HEK293T (cell line): ENCODE data around the gene ACP4.
A peak's percentile ranks its signal among the peaks of the same experiment; 100 is the strongest.

Experiments used
- ARNT ChIP-seq: fragments of 450-650 bp; IDR thresholded peaks from 2 replicates; pipeline ENCODE4 v1.6.1; 2017; ENCODE audit warnings: mild to moderate bottlenecking
- ELF4 ChIP-seq: fragments of 450-650 bp; IDR thresholded peaks from 2 replicates; pipeline ENCODE4 v1.6.1; 2017; ENCODE audit warnings: antibody characterized with exemption
- FOXA1 ChIP-seq: fragments of 450-650 bp; IDR thresholded peaks from 2 replicates; pipeline ENCODE4 v1.6.1; 2016; ENCODE audit warnings: mild to moderate bottlenecking
- FOXM1 ChIP-seq: fragments of 450-650 bp; IDR thresholded peaks from 2 replicates; pipeline ENCODE4 v1.6.1; 2017; ENCODE audit warnings: mild to moderate bottlenecking, borderline replicate concordance
- HDGF ChIP-seq: fragments of 450-650 bp; IDR thresholded peaks from 2 replicates; pipeline ENCODE4 v1.6.1; 2017; ENCODE audit warnings: antibody characterized with exemption, borderline replicate concordance
- L3MBTL2 ChIP-seq: fragments of 450-650 bp; conservative IDR thresholded peaks from 2 replicates; pipeline ENCODE4 v1.6.1; 2016; ENCODE audit warnings: mild to moderate bottlenecking
- LEF1 ChIP-seq: fragments of 450-650 bp; IDR thresholded peaks from 2 replicates; pipeline ENCODE4 v1.6.1; 2017; ENCODE audit warnings: mild to moderate bottlenecking, borderline replicate concordance
- PKNOX1 ChIP-seq: fragments of 450-650 bp; IDR thresholded peaks from 2 replicates; pipeline ENCODE4 v1.6.1; 2016
- SP1 ChIP-seq: fragments of 450-650 bp; IDR thresholded peaks from 2 replicates; pipeline ENCODE4 v1.6.1; 2017
- SUZ12 ChIP-seq: fragments of 450-650 bp; IDR thresholded peaks from 2 replicates; pipeline ENCODE4 v1.6.1; 2016; ENCODE audit warnings: mild to moderate bottlenecking
- TARDBP ChIP-seq: fragments of 450-650 bp; IDR thresholded peaks from 2 replicates; pipeline ENCODE4 v1.6.1; 2016
- ZNF384 ChIP-seq: fragments of 450-650 bp; IDR thresholded peaks from 2 replicates; pipeline ENCODE4 v1.6.1; 2016

GRCh38 chr19:50817941-50818858 lies 28.0 kb downstream of the ACP4 start:
- TF ChIP-seq L3MBTL2 (no peak), SP1 (no peak), SUZ12 (no peak), FOXA1 (no peak), PKNOX1 (no peak), LEF1 (no peak), ARNT (no peak), ELF4 (no peak), FOXM1 (no peak), ZNF384 (no peak), HDGF (0 out of 2 replicates have a peak, but pooled peaks have one; percentile 29), TARDBP (no peak)
